Measurements from ENCODE around the gene GNAS.
"Not testable (repeated sequence)": the region's sequence is repeated elsewhere in the genome, so short reads cannot be mapped to it uniquely, and the experiment has no call there.

The GNAS gene

GRCh38 chr20:58941471-58941870 is 89.0 kb downstream of the GNAS start:
- TF ChIP-seq, protein P1, sequence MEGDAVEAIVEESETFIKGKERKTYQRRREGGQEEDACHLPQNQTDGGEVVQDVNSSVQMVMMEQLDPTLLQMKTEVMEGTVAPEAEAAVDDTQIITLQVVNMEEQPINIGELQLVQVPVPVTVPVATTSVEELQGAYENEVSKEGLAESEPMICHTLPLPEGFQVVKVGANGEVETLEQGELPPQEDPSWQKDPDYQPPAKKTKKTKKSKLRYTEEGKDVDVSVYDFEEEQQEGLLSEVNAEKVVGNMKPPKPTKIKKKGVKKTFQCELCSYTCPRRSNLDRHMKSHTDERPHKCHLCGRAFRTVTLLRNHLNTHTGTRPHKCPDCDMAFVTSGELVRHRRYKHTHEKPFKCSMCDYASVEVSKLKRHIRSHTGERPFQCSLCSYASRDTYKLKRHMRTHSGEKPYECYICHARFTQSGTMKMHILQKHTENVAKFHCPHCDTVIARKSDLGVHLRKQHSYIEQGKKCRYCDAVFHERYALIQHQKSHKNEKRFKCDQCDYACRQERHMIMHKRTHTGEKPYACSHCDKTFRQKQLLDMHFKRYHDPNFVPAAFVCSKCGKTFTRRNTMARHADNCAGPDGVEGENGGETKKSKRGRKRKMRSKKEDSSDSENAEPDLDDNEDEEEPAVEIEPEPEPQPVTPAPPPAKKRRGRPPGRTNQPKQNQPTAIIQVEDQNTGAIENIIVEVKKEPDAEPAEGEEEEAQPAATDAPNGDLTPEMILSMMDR (IDR thresholded peaks at IDR 0.05; ENCODE audit: borderline replicate concordance, insufficient read depth, low read depth, low read length), result no peak

GRCh38 chr20:58942549-58942948 is 90.0 kb downstream of the GNAS start:
- TF ChIP-seq, protein P1 (IDR thresholded peaks at IDR 0.05; ENCODE audit: borderline replicate concordance, insufficient read depth, low read depth, low read length), result no peak

More at GRCh38 chr20:58941471-58941870, 89.0 kb downstream of the GNAS start:
- no peak overlapping the region for H3K4me3 ChIP-seq (ENCODE audit: low read depth, low read length)

DNA sequence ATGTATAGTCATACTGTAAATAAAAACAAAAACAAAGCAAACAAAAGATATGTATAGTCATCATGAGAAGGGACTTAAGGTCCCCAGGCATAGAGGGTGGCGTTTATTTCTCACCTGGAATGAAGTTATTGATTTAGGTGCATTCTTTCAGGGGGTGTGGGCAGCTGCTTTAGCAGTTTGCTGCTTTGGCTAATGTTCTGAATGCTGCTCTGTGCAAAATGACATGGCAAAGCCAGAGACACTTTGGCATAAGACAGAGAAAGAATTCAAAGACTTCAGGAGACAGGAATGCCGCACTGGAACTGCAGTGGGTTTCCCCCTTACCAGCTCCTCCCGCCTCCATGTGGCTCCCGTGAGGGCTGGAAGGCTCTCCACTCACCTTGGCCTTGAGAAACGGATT is 92.1 kb downstream of the GNAS start:
- TF ChIP-seq, protein P1 (IDR thresholded peaks at IDR 0.05; ENCODE audit: borderline replicate concordance, insufficient read depth, low read depth, low read length), result no peak
- no peak overlapping the region for H3K4me3 ChIP-seq (ENCODE audit: low read depth, low read length)

More at GRCh38 chr20:58942549-58942948, 90.0 kb downstream of the GNAS start:
- H3K4me3 ChIP-seq (ENCODE audit: low read depth, low read length), result no peak overlapping the region

- TF ChIP-seq, protein P1 (IDR thresholded peaks at IDR 0.05; ENCODE audit: borderline replicate concordance, insufficient read depth, low read depth, low read length), result no peak
Observed at GRCh38 chr20:58945965-58946631, 93.6 kb downstream of the GNAS start.

DNA sequence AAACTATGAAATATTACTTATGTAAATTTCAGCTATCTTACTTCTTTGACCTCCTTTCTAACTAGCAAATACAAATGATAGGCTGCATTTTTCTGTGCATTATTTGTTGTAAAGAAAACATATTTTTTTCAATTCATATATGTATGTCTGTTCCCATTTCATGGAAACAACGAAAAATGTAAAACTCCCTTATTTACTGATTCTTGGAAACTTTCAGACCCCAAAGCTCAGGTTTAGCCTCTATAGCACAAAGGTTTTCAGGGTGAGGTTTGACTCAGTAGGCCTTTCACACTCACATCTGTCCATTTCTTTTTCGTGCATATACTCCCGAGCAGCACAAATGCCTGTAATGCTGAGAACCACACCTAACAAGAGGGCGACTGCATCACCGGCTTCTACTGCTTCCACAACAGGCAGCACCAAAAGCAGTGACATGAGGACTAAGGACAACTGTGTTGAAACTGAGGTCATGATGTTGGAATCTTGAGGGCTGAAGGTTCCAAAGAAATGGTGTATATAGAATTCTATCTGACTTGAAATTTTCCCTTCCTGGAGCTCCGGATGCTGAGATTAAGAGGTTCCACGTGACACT is 95.4 kb downstream of the GNAS start:
- not testable (repeated sequence) for H3K4me3 ChIP-seq (ENCODE audit: low read depth, low read length)

More at GRCh38 chr20:58945965-58946631, 93.6 kb downstream of the GNAS start:
- H3K4me3 ChIP-seq (ENCODE audit: low read depth, low read length), result no peak overlapping the region

GRCh38 chr20:58950603-58951002 is 98.1 kb downstream of the GNAS start:
- TF ChIP-seq, protein P1 (IDR thresholded peaks at IDR 0.05; ENCODE audit: borderline replicate concordance, insufficient read depth, low read depth, low read length), result no peak
- no peak overlapping the region for H3K4me3 ChIP-seq (ENCODE audit: low read depth, low read length)

DNA sequence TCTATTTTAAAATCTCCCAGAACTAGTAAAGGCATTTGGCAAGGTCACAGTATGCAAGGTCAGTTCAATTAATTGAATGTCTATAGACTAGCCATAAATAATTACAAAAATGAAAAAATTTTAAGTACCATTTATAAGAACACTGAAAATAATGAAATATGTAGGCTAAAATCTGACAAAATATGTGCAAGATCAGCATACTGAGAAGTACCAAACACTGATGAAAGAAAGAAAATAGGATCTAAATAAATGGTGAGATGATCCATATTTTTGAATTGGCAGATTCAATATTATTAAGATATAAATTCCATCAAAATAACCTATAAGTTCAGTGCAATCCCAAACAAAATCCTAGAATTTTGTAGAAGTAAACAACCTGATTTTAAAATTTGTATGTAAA is 100.5 kb downstream of the GNAS start:
- H3K4me3 ChIP-seq (ENCODE audit: low read depth, low read length), result no peak overlapping the region
- TF ChIP-seq, protein P1 (IDR thresholded peaks at IDR 0.05; ENCODE audit: borderline replicate concordance, insufficient read depth, low read depth, low read length), result no peak

Measured in GM12875 (cell line).